Cardiac fibroblast (primary cell): Measurements from ENCODE around the gene HFM1.
A peak's percentile ranks its signal among the peaks of the same experiment; 100 is the strongest.
"Not testable (repeated sequence)": the region's sequence is repeated elsewhere in the genome, so short reads cannot be mapped to it uniquely, and the experiment has no call there.

ENCODE experiments used
- DNase-seq, 2 donors: peaks; one replicate each; pipeline versions ENCODE4 v3.0.0 to v3.0.0-alpha.2; 2010; ENCODE audit warnings: low read depth in 2 of 2
- H3K4me3 ChIP-seq, 2 donors: replicated peaks in 1 of 2; 1 replicate in 1 of 2; 2 replicates in 1 of 2; pipeline ENCODE4 v1.5.1; 2011; ENCODE audit warnings: low read depth in 2 of 2, low read length in 2 of 2, mild to moderate bottlenecking in 2 of 2, moderate library complexity in 1 of 2
- CTCF ChIP-seq: IDR thresholded peaks from one replicate; pipeline ENCODE4 v1.5.1; 2011; ENCODE audit warnings: low read depth, mild to moderate bottlenecking, low read length, inconsistent platforms

The HFM1 gene

GRCh38 chr1:91286259-91286961 is 118.2 kb downstream of the HFM1 start:
- H3K4me3 ChIP-seq, DNase-seq: not testable (repeated sequence)

GRCh38 chr1:91283421-91283726 is 121.3 kb downstream of the HFM1 start:
- peak in 1 of 2 donors; percentile 26 for DNase-seq
- no peak overlapping the region for H3K4me3 ChIP-seq
- TF ChIP-seq CTCF, result no peak

GRCh38 chr1:91282695-91283420 is 121.8 kb downstream of the HFM1 start:
- peak; percentile 80 for TF ChIP-seq CTCF
- no peak overlapping the region for H3K4me3 ChIP-seq
- DNase-seq, result peak; percentile 88 to 89

GRCh38 chr1:91281782-91282181 is 122.9 kb downstream of the HFM1 start:
- no peak for TF ChIP-seq CTCF
- DNase-seq, result no peak
- no peak overlapping the region for H3K4me3 ChIP-seq

- H3K4me3 ChIP-seq, result no peak overlapping the region
- peak; percentile 49 to 59 for DNase-seq
- peak; percentile 20 for TF ChIP-seq CTCF
Observed at GRCh38 chr1:91278754-91279153, 125.9 kb downstream of the HFM1 start.

GRCh38 chr1:91273875-91274274 is 130.8 kb downstream of the HFM1 start:
- H3K4me3 ChIP-seq, result no peak overlapping the region

More at GRCh38 chr1:91273875-91274274, 130.8 kb downstream of the HFM1 start:
- TF ChIP-seq CTCF, result no peak
- peak; percentile 23 to 29 for DNase-seq
